CD14-positive monocyte (primary cell): ENCODE measurements around the gene CEP89. TPM values are rescaled to one million over a fixed set of nuclear protein-coding genes. Genes with fewer than 3 reads are reported as not detected.

Experiments used
- DNase-seq, 3 donors: peaks; one replicate each; pipeline ENCODE4 v3.0.0-alpha.2; 2011 to 2022
- H2AFZ ChIP-seq: 2 replicates; pipeline ENCODE4 v1.6.0; 2012; ENCODE audit warnings: mild to moderate bottlenecking, low read depth, low read length, inconsistent platforms; ENCODE audit not compliant: insufficient read depth, poor library complexity, severe bottlenecking
- H3K27ac ChIP-seq, 2 donors: 1 replicate in 1 of 2; 2 replicates in 1 of 2; pipeline ENCODE4 v1.5.1; 2012 to 2013; ENCODE audit warnings: low read length in 2 of 2, control low read depth in 1 of 2, inconsistent platforms in 1 of 2, low read depth in 1 of 2, mild to moderate bottlenecking in 1 of 2
- H3K27me3 ChIP-seq, 2 donors: one replicate each; pipeline versions ENCODE4 v1.6.0 to v1.6.1; 2011 to 2013; ENCODE audit warnings: low read length in 2 of 2; ENCODE audit not compliant: control insufficient read depth in 2 of 2, insufficient read depth in 2 of 2
- H3K36me3 ChIP-seq, 2 donors: replicated peaks in 1 of 2; 1 replicate in 1 of 2; 2 replicates in 1 of 2; pipeline versions ENCODE4 v1.5.1 to v1.6.1; 2012 to 2013; ENCODE audit warnings: low read length in 2 of 2, control low read depth in 1 of 2, inconsistent platforms in 1 of 2, mild to moderate bottlenecking in 1 of 2; ENCODE audit not compliant: insufficient read depth in 2 of 2, control insufficient read depth in 1 of 2
- H3K4me1 ChIP-seq, 2 donors: 1 replicate in 1 of 2; 2 replicates in 1 of 2; pipeline versions ENCODE4 v1.5.1 to v1.6.1; 2012 to 2013; ENCODE audit warnings: low read length in 2 of 2, control low read depth in 1 of 2, inconsistent platforms in 1 of 2, mild to moderate bottlenecking in 1 of 2, moderate library complexity in 1 of 2; ENCODE audit not compliant: insufficient read depth in 2 of 2, control insufficient read depth in 1 of 2
- H3K4me2 ChIP-seq: replicated peaks from 2 replicates; pipeline ENCODE3; 2012; ENCODE audit warnings: low read length, moderate library complexity, mild to moderate bottlenecking; ENCODE audit not compliant: poor library complexity, severe bottlenecking; ENCODE audit errors: extremely low read depth
- H3K4me3 ChIP-seq, 3 experiments: fragments of 200-600 bp in 1 of 3; sonication (generic) in 1 of 3; replicated peaks in 1 of 3; 1 replicate in 2 of 3; 2 replicates in 1 of 3; pipeline ENCODE4 v1.5.1; 2011 to 2013; ENCODE audit warnings: low read length in 3 of 3, mild to moderate bottlenecking in 3 of 3, control low read depth in 2 of 3, low read depth in 2 of 3, inconsistent platforms in 1 of 3, moderate library complexity in 1 of 3
- H3K79me2 ChIP-seq: 2 replicates; pipeline ENCODE4 v1.6.0; 2012; ENCODE audit warnings: mild to moderate bottlenecking, control low read depth, inconsistent platforms, low read length, moderate library complexity; ENCODE audit not compliant: insufficient read depth
- H3K9ac ChIP-seq: 2 replicates; pipeline ENCODE4 v1.6.0; 2017; ENCODE audit warnings: low read length, mild to moderate bottlenecking; ENCODE audit not compliant: insufficient read depth, poor library complexity, severe bottlenecking
- H3K9me3 ChIP-seq, 2 donors: replicated peaks in 1 of 2; 1 replicate in 1 of 2; 2 replicates in 1 of 2; pipeline versions ENCODE4 v1.5.1 to v1.6.1; 2012 to 2013; ENCODE audit warnings: low read length in 2 of 2, control low read depth in 1 of 2; ENCODE audit not compliant: control insufficient read depth in 1 of 2, insufficient read depth in 1 of 2
- H4K20me1 ChIP-seq: 2 replicates; pipeline ENCODE4 v1.6.0; 2012; ENCODE audit warnings: mild to moderate bottlenecking, low read length, control low read depth, moderate library complexity; ENCODE audit not compliant: insufficient read depth
- H3K27ac Mint-ChIP-seq, 7 donors: one replicate each; pipeline ENCODE4 v1.8.0; 2020; ENCODE audit warnings: mild to moderate bottlenecking in 7 of 7, mixed read lengths in 7 of 7, moderate library complexity in 6 of 7, inconsistent platforms in 2 of 7
- H3K27me3 Mint-ChIP-seq, 3 donors: one replicate each; pipeline ENCODE4 v1.8.0; 2021 to 2022; ENCODE audit warnings: low read depth in 3 of 3, mild to moderate bottlenecking in 3 of 3, mixed read lengths in 3 of 3, moderate library complexity in 3 of 3, inconsistent platforms in 1 of 3
- H3K36me3 Mint-ChIP-seq, 2 donors: one replicate each; pipeline ENCODE4 v1.8.0; 2020; ENCODE audit warnings: mixed read lengths in 2 of 2, inconsistent platforms in 1 of 2, mild to moderate bottlenecking in 1 of 2
- H3K4me1 Mint-ChIP-seq: one replicate; pipeline ENCODE4 v1.8.0; 2020; ENCODE audit warnings: mild to moderate bottlenecking, mixed read lengths
- H3K4me3 Mint-ChIP-seq, 2 donors: one replicate each; pipeline ENCODE4 v1.8.0; 2020; ENCODE audit warnings: mild to moderate bottlenecking in 2 of 2, mixed read lengths in 2 of 2, moderate library complexity in 1 of 2
- H3K9me3 Mint-ChIP-seq, 7 donors: one replicate each; pipeline ENCODE4 v1.8.0; 2020 to 2022; ENCODE audit warnings: mixed read lengths in 7 of 7, mild to moderate bottlenecking in 6 of 7, moderate library complexity in 6 of 7, inconsistent platforms in 2 of 7
- WGBS: methylation state at CpG from one replicate; pipeline ENCODE4 v1.1.5; 2013; ENCODE audit warnings: missing lambda C conversion rate; ENCODE audit not compliant: insufficient coverage; 5-methylcytosine and 5-hydroxymethylcytosine counted together
- intact Hi-C, 2 donors: fragments of 100-400 bp; cut with micrococcal nuclease; formaldehyde crosslinking; loops; one replicate each; pipeline versions ENCODE4 v1.15.0 to v1.15.1; 2023
- polyA plus RNA-seq, 3 donors: library from polyadenylated mRNA; depleted of rRNA in 1 of 3; unstranded in 2 of 3; stranded (reverse) in 1 of 3; fragments of 300-500 nt in 2 of 3; fragments of >200 nt in 1 of 3; fragmentation: Illumina TruSeq in 2 of 3; gene quantifications; 1 replicate in 2 of 3; 2 replicates in 1 of 3; pipeline ENCODE4 v1.2.3, GENCODE V29; 2012 to 2021
- small RNA-seq: library from RNA; depleted of rRNA; stranded (forward); fragments of <200 nt; gene quantifications from one replicate; pipeline ENCODE3, GENCODE V24; 2012; ENCODE audit warnings: low read depth; ENCODE audit not compliant: insufficient read length
- TF ChIP-seq, protein P1 (sequence below): fragments of 200-600 bp; IDR thresholded peaks from one replicate; pipeline ENCODE4 v1.8.0; 2022; ENCODE audit warnings: antibody characterized with exemption, mild to moderate bottlenecking

The CEP89 gene
- polyA plus RNA-seq, 3 donors, result 4.6 to 6.5 (median 4.7) TPM

DNA sequence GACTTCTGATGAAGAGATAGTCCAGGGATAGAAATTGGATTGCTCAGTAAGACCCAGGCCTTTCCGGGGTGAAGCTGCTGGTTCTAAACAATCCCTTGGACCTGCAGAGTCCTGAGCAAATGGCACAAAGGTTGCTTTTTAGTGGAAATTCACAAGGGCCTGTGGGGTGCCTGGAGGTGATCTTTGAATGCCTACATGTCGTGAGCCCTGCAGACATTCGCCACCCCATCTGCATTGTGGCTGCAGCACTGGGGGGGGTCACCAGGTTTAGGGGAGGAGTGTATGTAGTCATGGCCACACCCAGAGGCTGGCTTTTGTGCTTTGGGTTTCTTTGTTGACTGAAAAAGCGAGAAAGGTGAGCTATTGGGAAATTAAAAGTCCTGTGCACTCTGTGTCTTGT is 143.6 kb downstream of the CEP89 start:
- Mint-ChIP-seq H3K4me3 (no peak overlapping the region), H3K36me3 (no peaks in the 10 kb centered on the region), H3K4me1 (no peaks in the 10 kb centered on the region), H3K27me3 (peaks cover 8 to 12% (median 9%) of the 10 kb centered on the region in 3 donors), H3K27ac (no peak overlapping the region), H3K9me3 (peaks cover 0 to 8% (median 2%) of the 10 kb centered on the region in 7 donors)
- no peaks in the 10 kb centered on the region for H3K9me3 ChIP-seq
- H2AFZ ChIP-seq, result no peak overlapping the region
- no peak overlapping the region for H3K4me3 ChIP-seq
- no peaks in the 10 kb centered on the region for H3K27me3 ChIP-seq
- H3K4me2 ChIP-seq, result no peak overlapping the region
- TF ChIP-seq, protein P1, sequence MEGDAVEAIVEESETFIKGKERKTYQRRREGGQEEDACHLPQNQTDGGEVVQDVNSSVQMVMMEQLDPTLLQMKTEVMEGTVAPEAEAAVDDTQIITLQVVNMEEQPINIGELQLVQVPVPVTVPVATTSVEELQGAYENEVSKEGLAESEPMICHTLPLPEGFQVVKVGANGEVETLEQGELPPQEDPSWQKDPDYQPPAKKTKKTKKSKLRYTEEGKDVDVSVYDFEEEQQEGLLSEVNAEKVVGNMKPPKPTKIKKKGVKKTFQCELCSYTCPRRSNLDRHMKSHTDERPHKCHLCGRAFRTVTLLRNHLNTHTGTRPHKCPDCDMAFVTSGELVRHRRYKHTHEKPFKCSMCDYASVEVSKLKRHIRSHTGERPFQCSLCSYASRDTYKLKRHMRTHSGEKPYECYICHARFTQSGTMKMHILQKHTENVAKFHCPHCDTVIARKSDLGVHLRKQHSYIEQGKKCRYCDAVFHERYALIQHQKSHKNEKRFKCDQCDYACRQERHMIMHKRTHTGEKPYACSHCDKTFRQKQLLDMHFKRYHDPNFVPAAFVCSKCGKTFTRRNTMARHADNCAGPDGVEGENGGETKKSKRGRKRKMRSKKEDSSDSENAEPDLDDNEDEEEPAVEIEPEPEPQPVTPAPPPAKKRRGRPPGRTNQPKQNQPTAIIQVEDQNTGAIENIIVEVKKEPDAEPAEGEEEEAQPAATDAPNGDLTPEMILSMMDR, result no peak
- no peaks in the 10 kb centered on the region for H4K20me1 ChIP-seq
- DNase-seq, result no peak
- H3K36me3 ChIP-seq, result no peaks in the 10 kb centered on the region
- H3K4me1 ChIP-seq, result no peaks in the 10 kb centered on the region
- no peaks in the 10 kb centered on the region for H3K79me2 ChIP-seq
- no peak overlapping the region for H3K9ac ChIP-seq
- intact Hi-C loops, result no loop called here
- H3K27ac ChIP-seq, result no peak overlapping the region
- 100% methylated on average over 4 of the region's 4 CpGs for WGBS

Small RNA genes within 50 kb of the gene (small RNA-seq; reads per million reads assigned to genes)
- gene RN7SKP22, result not detected

Other genes starting within 250 kb of the CEP89 start
- gene SLC7A9, start 102.2 kb downstream of the CEP89 start, polyA plus RNA-seq, result under 1 TPM in 1 of 3 donors, not detected in 2; 0.13 TPM
- 1 to 10 TPM in 2 of 3 donors, under 1 TPM in 1; 0.61 to 4.2 (median 2.3) TPM for gene FAAP24, start 284 bp upstream of the CEP89 start, polyA plus RNA-seq
- gene RHPN2, start 92.9 kb upstream of the CEP89 start, polyA plus RNA-seq, result under 1 TPM; 0.16 to 0.93 (median 0.51) TPM
- 1 to 10 TPM; 1.4 to 6.8 (median 4.0) TPM for gene GPATCH1, start 109.2 kb upstream of the CEP89 start, polyA plus RNA-seq
- not detected for gene WDR88, start 160.2 kb upstream of the CEP89 start, polyA plus RNA-seq
- gene LRP3, start 222.4 kb upstream of the CEP89 start, polyA plus RNA-seq, result 10 to 100 TPM in 1 of 3 donors, 1 to 10 TPM in 2; 1.4 to 11.9 (median 4.1) TPM